Suppressor macrophage (primary cell): Measurements from ENCODE around the gene TBC1D1.

ENCODE experiments used
- DNase-seq, 4 experiments: peaks; one replicate each; pipeline ENCODE4 v3.0.0-alpha.2; 2020 to 2022

TBC1D1 gene

DNA sequence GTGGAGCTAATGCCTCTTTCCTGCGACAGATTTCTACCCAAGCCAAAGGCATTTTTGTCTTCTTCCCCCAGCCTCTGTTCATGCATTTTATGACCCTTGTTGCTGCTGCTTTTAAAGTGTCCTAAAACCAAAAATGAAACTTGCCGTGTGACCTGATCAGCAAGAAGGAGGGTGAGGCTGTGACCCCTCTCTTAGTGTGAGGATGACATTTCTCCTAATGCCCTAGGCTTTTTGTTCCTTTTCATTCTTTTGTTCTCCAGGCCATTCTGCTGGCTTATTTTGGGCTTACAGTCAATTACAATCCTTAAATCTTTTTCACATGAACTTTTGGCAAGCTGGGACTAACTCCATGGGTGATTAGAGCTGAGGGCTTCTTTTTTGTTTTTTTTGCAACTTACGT, 103.7 kb downstream of the TBC1D1 start:
- DNase-seq = no peak

DNA sequence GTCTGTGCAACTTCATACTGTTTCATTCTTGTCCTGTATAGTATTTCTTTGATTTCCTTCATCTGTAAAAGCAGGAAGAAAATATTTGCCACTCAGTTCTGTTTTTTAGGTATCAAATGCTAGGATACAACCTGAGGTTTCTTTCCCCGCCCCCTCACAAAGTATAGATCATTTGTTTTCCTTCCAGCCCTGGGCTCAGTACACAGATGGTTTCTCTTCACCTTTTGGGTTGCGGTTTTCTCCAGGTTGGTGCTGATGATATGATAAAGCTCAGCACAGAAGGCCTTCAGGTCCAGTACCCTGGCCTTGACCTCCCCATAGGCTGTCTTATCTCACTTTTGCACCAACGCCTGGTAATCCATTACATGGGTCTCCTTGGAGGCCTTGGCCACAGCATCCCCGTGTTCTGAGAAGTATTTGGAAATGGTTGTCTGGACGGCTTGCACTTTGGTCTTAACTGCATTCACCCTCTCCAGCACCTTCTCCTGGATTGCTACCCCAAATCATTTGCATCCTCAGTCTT, 104.5 kb downstream of the TBC1D1 start:
- DNase-seq = no peak

DNA sequence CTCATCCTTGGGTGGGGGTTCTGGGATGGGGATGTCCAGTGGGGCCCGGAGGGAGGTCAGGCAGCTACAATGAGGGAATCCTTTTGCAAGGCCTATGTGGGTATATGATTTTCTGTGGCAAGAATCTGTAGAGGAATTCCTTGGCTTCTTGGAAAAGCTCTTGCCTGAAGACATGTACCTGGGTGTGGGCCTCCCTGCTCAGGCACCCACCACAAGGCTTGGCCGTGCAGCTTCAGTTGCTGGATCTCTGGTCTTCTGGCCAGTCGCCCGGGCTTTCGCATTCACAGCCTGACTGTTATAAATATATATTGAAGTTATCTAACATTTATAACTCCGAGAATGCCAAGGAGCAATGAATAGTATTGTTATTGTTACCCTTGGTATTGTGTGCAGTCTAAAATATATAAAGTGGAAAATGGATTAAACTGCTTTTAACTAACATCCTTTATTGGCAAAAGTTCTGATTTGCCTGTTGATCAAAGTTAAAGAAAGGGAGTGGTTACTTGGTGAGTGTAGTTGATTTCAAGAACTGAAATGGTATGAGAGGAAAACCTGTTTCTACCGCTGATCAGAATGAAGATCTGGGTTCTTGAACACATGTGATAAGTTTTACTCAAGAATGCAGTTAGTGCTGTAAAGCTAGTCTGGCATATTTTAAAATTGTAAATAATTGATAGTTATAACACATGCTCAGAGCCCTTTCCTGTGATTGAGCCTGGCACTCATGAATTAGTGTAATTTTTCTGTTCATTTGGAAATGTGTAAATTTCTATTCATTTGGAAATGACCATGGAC, 105.3 kb downstream of the TBC1D1 start:
- DNase-seq = no peak

DNA sequence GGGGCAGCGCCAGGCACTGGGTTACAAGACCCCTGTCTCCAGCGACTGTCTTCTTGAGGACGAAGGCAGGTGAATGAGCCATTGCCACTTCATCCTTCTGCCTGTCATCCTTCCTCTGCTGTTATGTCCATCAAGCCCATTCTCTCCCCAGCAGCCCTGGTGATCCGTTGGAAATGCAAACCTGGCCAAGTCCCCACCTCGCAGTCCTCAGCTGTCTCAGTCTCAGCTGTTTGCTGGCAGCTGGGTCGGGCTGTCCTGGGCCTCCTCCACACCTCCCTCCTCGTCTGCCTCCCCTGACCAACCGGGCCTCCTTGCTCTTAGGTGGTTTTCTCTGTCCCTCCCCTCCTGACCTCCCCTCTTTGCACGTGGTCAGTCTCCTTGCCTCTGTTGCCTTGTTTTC, 107.3 kb downstream of the TBC1D1 start:
- no peak for DNase-seq

DNA sequence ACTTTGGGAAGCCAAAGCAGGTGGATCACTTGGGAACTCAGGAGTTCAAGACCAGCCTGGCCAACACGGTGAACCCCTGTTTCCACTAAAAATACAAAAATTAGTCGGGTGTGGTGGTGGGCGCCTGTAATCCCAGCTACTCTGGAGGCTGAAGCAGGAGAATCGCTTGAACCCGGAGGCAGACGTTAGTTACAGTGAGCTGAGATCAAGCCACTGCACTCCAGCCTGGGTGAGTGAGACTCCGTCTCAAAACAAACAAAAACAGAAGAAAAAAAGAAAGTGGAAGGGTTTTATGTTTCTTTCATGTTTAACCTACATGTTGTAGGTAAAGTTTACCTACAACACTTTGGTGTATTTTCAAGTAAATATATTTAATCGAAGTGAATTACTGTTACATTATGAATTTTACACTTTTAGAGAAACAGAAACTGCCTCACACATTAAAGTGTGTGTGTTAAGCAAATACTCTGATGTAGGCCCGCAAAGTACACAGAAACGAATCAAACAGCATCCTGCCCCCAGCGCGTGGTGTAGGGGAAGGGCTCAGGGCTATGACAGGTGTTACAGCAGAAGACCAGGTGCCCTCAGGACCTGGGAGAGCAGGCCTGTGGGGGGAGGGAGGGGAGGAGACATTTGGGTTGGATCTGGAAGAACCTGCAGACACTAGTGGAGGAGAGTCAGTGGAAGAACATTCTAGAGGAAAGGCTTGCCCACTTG, 108.3 kb downstream of the TBC1D1 start:
- DNase-seq = no peak

DNA sequence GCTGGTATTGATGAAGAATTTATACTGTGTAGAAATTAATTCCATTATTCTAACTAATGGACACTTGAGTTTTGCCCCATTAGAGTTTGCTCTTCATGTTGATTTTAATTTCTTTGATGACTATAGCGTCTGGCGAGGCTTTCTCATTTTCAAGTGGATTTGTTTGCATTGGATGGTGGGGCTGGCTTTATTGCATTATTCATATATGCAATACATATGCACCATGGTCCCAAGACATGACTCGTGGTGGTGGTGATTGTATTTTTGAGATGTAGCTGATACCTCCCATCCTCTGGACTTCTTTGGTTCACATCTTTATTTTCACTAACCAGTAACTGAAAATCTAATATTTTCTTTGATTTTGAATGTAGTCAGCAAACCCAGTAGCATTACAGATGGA, 109.1 kb downstream of the TBC1D1 start:
- DNase-seq = no peak

DNA sequence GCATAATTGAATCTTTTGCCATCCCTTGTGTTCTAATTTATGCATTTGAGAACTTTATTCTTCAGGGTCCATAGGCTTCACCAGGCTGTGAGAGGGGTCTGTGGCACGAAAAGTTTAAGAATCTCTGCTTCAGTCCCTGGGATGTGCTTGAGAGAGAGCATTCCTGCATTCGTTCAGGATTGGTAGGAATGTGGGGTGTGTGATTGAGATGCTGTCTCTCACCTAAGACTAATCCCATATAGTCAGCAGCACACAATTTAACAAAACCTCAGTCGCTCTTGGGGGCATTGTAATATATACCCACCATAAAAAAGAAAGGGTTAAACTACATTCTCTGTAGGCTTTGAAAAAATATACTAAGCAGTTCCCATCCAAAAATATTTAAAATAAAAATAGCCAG, 111.0 kb downstream of the TBC1D1 start:
- DNase-seq = no peak

DNA sequence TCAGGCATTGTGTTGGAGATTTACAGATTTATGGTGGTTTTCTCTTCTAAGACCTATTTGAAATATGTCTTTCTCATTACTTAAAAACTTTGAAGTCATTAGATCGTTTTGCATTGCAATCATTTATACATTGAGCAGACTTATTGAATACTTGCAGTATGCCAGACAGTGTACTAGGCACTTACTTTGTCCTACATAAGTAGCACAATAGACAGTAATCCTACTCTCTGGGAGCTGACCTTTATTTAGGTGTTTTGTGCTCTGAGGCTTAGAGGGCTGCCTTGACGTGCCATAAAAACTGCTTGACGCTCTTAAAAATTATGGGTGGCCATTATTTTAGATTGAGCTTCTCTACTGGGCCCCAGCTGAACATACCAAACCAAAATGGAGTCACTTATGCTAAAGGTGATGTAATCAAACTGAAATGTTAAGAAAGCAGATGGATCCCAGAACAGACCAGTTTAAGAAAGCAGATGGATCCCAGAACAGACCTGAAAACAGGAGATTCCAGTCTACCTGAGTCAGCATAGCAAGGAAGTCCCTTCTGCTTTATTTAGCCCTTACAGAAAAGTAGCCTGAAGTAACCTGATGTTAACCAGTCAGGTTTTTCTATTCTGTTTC, 111.7 kb downstream of the TBC1D1 start:
- no peak for DNase-seq

DNA sequence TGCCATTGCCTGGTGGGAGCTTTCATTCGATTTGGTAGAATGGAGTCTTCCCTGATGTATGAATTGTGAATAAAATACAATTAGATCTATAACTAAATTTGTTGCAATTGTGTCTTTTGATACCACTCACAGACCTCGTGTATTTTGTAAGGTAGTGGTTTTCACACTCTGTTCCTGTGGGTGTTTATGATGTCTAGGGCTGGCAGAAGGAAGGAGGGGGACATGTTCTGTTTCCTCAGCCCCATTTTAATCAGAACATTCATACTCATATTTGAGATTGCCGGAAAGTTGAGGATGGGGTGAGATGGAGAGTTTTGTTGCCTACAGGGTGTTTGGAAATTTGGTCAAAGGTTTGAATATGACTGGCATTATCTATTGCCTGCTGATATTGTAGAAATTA, 112.2 kb downstream of the TBC1D1 start:
- no peak for DNase-seq

DNA sequence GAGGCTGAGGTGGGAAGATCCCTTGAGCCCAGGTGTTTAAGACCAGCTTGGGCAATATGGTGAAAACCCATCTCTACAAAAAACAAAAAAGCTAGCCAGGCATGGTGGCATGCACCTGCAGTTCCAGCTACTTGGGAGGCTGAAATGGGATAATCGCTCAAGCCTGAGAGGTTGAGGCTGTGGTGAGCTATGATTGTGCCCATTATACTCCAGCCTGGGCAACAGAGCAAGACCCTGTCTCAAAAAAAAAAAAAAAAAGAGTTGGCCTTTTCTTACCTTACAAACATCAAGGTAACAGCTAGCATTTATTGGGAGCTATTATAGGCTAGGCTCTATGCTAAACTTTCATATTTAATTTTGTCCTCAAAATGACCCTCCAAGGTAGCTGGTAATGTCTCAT, 112.7 kb downstream of the TBC1D1 start:
- no peak for DNase-seq

DNA sequence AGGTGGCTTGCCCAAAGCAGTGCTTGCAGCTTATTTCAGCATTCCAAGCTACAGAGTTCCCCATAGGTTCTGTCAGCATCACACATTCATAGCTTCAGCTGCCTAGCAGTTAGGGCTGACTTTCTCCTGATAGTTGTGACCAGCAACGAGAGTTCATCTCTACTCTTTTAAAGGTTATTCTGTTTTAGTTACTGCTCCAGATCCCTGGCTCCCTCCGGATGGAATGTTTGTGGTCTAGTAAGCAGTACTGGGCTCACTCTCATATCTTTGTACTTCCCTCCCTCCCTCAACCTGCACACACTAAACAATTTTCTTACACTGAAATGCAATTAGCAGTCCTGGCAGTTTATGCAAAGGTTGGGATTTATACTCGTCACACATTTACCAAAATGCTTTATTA, 113.2 kb downstream of the TBC1D1 start:
- no peak for DNase-seq

DNA sequence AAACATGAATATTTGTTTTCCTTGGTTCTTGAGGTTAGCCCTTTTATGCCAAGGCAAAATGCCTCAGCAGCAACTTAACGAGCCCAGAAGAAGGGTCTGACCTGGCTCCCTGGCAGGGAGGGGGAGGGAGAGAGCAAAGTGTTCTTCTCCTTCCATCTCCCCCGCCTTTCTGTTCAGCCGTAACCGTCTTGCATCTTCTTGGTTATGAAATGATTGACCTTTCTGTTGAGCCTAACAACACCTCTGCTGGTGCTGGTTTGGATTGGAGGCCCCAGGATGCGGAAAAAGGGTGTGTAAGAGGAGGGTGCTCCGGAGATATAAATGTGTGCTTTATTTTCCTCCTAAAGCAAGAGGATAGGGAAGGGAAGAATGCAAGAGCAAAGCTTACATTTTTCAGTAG, 114.0 kb downstream of the TBC1D1 start:
- no peak for DNase-seq

DNA sequence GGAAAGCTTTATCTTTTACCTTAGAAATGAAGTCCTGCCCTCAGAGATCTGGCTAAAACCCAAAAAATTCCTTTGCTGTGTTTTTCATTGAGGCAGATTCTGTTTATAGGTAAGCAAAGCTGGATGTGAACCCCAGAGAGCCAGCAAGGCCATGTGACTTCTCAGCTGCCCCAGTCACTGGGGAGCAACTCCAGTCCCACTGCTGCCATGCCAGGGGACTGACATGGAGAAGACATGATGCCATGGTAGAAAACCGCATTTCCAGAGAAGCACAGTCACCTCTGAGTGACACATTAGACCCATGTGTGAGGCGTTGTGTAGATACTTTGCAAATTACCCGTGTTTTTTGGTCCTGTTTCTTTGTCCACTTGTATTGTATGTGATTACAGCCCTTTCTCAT, 114.8 kb downstream of the TBC1D1 start:
- no peak for DNase-seq

DNA sequence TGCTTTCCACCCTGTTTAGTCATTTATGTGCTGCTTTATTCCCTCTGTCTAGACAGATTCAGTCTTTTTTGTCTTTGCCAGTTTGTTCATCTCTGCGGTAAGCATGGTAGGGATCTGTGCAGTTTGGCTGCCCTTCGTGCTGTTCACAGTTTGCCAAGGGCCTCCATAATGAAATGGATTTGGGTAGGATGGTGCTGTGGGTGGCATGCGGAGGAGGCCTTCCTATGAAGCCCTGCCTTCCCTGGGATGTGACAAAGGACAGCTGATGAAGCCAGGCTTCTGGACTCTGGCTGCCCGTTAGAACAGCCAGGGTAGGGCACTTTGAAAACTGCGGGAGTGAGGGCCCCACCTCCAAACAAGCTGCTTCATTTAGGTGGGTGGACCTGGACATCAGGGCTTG, 116.8 kb downstream of the TBC1D1 start:
- DNase-seq = no peak

DNA sequence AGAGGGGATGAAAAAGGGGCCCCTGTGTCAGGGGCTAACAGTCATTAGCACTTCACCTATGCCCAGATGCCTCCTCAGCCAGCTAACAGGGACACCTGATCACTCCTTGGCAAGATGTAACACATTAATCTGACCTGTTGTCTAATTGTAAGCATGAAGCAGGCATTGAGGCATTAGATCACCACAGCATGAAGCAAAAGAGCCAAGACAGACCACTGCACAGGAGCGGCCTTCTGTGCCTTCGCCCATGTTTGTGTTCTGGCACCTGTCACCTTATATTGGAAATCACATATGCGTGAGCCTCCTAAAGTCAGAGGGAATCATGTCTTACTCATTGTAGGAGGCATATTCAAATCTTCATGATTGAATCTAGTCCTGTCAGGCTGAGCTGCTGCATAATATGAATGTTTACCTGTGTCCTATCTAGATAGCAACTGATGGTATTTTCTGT, 117.7 kb downstream of the TBC1D1 start:
- DNase-seq = no peak

DNA sequence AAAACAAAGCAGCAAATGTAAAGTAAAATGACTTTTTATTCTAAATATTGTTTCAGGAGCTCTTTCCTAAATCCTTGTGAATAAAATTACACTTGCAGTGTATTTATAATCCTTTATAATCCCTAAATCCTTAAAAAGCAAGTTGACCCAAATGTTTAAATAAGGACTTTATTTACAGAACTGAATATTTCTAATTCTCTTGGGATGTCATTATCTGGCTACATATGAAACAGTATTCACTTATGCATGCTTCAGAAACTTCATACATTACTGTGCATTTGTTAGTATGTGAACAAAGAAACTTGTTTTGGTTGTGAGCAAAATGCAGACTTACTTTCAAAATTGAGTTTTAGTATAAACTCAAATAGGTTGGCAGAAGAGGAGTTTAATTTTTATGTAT, 118.5 kb downstream of the TBC1D1 start:
- no peak for DNase-seq

DNA sequence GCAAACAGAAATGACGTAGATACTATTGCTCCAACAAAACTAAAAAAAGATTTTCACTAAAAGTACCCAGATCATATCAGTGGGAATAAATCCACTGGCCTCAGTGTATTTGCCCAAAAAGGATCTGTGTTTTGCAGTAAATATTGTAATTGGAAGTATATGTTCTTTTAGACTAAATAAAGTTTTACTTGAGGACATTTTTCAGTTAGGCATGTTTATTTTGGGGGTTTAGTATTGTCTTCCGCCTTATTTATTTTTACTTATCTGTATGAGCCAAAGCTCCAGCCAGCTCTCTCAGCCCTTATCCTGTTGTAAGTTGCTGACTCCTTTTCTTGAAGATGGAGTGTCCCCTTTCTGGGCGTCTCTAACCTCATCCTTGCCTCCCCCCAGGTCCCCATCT, 119.1 kb downstream of the TBC1D1 start:
- DNase-seq = no peak

DNA sequence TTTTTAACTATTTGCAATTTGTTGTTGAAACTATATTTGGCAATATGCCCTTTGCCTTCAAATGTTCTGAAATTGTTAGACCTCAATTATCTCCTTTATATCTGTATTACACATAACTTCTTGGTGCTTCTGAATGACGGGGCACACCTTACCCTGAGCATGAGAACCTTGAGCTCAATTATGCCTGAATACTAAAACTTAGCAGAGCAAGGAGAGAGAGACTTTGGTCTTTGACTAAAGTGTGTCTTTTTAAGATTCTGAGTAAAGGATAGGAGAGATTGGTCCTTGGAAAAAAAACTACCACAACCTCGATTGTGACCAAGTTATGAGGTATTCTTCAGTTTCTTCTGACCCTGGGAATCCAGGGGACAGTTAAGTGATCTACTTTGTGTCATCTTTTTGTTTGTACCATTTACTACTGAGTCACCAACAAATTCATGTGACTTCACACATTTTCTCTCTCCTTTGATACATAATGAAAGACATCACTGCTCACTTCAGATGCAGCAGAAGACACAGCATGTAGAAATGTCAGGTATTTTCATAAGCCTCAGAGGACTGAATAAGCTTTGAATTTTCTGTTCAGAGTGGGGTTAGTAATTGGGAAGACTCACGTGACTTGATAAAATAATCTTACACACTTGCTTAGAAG, 120.8 kb downstream of the TBC1D1 start:
- DNase-seq = no peak

DNA sequence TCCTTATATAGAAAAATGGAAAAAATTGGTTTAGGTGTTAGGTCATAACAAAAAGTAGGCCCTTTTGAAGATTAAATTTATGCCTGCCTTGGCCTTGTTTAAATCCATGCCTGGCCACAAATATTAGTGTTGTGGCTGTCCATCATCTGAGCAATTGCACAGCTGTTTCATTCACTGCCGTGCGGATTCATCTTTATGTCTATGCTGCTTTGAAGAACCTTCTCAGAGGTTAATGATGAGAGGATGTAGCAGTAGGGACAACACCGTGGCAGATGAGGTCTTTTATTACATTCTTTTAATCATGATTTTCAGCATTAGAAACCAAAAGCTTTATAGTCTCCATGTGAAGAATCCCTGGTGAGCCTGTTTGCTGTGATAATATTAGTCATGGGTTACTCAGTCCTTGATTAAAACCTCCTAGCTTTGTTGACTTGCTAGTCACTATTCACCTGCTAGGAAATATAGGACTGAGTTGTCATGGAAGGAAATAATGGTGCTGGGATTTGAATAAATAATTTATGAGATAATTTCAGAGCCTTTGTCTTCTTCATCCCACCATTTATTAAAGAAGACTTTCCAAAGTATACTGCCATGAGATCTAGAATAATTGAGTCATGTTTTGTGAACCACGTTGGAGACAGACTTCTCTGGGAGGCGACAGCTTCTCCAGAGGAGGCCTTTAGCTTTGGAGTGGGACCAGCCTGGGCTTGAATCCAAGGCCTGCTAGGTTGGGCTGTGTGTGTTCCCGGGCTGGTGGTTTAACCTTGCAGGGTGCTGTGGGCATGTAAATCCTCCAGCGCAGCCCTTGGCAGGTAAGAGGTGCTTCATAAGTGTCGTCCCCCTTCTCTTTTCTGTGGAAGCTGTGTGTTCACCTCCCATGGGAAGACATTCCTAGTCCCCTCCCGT, 122.8 kb downstream of the TBC1D1 start:
- no peak for DNase-seq

DNA sequence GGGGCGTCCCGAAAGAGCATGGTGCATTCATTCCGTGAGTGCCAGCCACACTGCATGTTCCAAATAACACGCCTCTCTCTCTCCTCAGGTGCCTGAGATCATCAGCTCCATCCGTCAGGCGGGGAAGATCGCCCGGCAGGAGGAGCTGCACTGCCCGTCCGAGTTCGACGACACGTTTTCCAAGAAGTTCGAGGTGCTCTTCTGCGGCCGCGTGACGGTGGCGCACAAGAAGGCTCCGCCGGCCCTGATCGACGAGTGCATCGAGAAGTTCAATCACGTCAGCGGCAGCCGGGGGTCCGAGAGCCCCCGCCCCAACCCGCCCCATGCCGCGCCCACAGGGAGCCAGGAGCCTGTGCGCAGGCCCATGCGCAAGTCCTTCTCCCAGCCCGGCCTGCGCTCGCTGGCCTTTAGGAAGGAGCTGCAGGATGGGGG, 123.6 kb downstream of the TBC1D1 start:
- DNase-seq = no peak

DNA sequence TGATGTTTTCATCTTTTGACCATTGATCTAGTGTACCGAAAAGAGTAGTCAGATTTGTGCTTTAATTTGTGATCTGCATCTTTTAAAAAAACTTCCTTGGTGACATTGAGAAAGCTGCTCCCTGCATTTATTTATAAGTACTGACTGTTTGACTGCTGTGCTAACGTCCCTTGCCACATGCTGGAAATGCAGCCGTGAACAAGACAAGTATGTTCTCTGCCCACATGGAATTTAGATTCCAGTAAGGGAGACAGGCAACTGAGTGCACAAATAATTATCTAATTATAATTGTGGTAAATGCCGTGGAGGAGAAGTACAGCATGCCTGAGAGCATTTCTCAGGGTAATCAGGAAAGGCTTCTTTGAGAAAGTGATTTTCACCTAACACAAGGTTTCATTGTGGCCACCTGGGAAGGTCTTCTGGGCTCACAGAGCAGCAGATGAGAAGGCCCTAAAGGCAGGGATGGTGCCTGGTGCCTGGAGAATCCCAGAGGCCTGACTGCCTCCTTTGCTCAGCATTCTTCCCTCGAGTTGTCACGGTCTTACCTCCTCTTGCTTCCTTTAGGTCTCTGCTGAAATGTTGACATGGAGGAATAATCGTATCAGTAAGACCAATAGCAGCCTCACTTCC, 125.1 kb downstream of the TBC1D1 start:
- no peak for DNase-seq
